Chondrocyte (in vitro differentiated cells): ENCODE data around the gene PANK1. TPM values are rescaled to one million over a fixed set of nuclear protein-coding genes. Genes with fewer than 3 reads are reported as not detected.

Experiments used
- DNase-seq: peaks from one replicate; pipeline ENCODE4 v3.0.0; 2021; ENCODE audit warnings: mixed read lengths, low spot score
- H3K27ac Mint-ChIP-seq: one replicate; pipeline ENCODE4 v1.8.0; 2021; ENCODE audit warnings: mild to moderate bottlenecking, moderate library complexity, mixed read lengths; ENCODE audit not compliant: unreplicated experiment
- H3K27me3 Mint-ChIP-seq: 2 replicates; pipeline ENCODE4 v1.8.0; 2021; ENCODE audit warnings: low read depth, mixed read lengths
- H3K36me3 Mint-ChIP-seq: 2 replicates; pipeline ENCODE4 v1.8.0; 2021; ENCODE audit warnings: low read depth, mixed read lengths
- H3K4me1 Mint-ChIP-seq: 2 replicates; pipeline ENCODE4 v1.8.0; 2021; ENCODE audit warnings: low read depth, mild to moderate bottlenecking, mixed read lengths
- H3K4me3 Mint-ChIP-seq: one replicate; pipeline ENCODE4 v1.8.0; 2021; ENCODE audit warnings: mild to moderate bottlenecking, moderate library complexity, mixed read lengths; ENCODE audit not compliant: unreplicated experiment
- H3K9me3 Mint-ChIP-seq: 2 replicates; pipeline ENCODE4 v1.8.0; 2021; ENCODE audit warnings: low read depth, mixed read lengths
- CTCF ChIP-seq: fragments of 200-600 bp; sonication (generic); IDR thresholded peaks from 2 replicates; pipeline ENCODE4 v1.5.0; 2021; ENCODE audit warnings: antibody characterized with exemption, mild to moderate bottlenecking, moderate library complexity
- long read RNA-seq: library from polyadenylated mRNA; stranded (forward); transcript quantifications from one replicate; pipeline ENCODE4 v2.0.0, GENCODE V29; 2021
- total RNA-seq: library from RNA; stranded (reverse); gene quantifications from 3 replicates; pipeline ENCODE4 v1.2.1, GENCODE V29; 2021

PANK1 gene
- total RNA-seq = 6.3 to 13.9 TPM (median 7.6 TPM) in 3 replicates
- long read RNA-seq, full-length matches to known transcripts = 17 of 20 reads
- long read RNA-seq, partial matches to known transcripts = 2 of 20 reads
- long read RNA-seq, other reads (novel, unspliced or antisense) = 1 of 20 reads

DNA sequence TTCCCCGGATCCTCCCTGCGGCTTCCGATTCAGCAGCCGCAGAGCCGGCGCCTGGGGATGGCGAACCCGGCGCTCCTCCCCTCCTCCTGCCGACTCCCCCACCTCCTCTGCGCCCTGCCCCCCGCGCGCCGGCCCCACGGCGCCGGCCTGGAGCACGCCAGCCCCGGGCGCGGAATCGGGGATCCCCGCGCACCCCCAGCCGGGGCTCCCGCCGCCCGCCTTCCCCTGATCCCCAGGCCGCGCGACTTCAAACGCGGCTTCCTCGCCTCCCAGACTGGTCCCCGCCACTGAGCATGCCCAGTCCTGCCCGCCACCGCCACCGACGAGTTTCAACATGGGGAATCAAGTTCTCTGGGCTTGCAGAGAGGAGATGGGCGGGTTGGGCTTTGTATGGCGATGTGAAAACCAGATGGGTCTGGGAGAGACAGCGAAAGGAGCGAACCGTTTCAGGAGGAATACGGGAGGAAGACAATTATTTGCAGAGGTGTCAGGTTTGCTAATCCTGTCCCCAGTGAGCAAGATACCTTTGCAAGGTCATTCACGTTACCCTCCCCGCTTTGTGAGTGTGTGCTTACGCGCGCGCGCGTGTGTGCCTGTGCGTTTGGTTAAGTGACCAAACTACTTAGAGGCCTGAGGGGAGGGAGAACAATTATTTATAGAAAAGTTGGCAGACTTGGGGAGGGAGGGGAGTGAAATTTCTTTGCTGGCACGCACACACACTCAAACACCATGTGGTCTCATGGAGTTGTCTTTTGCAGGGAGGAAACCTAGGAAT lies at the start of gene PANK1:
Gene PANK1 (minus strand): TSS at position 276 of the 775 bp plus-strand sequence. CDS start 351 bp downstream, outside the sequence.
- peak within 1 kb of the TSS; percentile 100 for H3K27ac Mint-ChIP-seq
- H3K36me3 Mint-ChIP-seq = no peaks in the 10 kb centered on the region
- H3K27me3 Mint-ChIP-seq = no peaks in the 10 kb centered on the region
- TF ChIP-seq CTCF = no peak
- H3K4me3 Mint-ChIP-seq = no peak within 1 kb of the TSS
- no peaks in the 10 kb centered on the region for H3K9me3 Mint-ChIP-seq
- H3K4me1 Mint-ChIP-seq = peaks cover 26% of the 10 kb centered on the region
- peak; percentile 95 for DNase-seq

- no peak overlapping the region for H3K27ac Mint-ChIP-seq
- peaks cover 16% of the 10 kb centered on the region for H3K4me1 Mint-ChIP-seq
- H3K27me3 Mint-ChIP-seq = no peaks in the 10 kb centered on the region
Observed at GRCh38 chr10:89693176-89693575, 48.1 kb upstream of the PANK1 start.

DNA sequence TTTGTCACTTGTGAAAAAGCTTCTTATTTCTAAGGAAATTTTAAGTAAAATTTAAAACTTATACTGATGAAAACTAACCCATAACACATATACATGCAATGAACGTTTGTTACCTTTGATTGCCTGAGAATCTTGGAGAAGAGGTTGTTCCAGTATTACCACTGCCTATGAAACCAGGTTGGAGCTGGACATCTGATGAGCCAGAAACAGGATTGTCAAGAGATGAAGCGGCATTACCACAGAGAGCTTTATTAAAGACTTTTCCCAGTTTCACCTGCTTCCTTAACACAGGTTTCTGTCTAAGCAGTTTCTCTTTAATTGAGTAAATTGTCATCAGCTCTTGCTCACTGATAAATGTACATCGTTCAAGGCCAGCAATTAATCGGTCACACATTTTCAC lies 47.4 kb upstream of the PANK1 start:
- no peak for DNase-seq
- no peak for TF ChIP-seq CTCF
- no peak overlapping the region for H3K4me3 Mint-ChIP-seq
- H3K4me1 Mint-ChIP-seq = peaks cover 16% of the 10 kb centered on the region
- no peak overlapping the region for H3K27ac Mint-ChIP-seq
- peaks cover 2% of the 10 kb centered on the region for H3K36me3 Mint-ChIP-seq
- H3K27me3 Mint-ChIP-seq = no peaks in the 10 kb centered on the region
- H3K9me3 Mint-ChIP-seq = peaks cover 2% of the 10 kb centered on the region

More at GRCh38 chr10:89693176-89693575, 48.1 kb upstream of the PANK1 start:
- Mint-ChIP-seq H3K36me3 (peaks cover 2% of the 10 kb centered on the region), H3K4me3 (no peak overlapping the region), H3K9me3 (peaks cover 2% of the 10 kb centered on the region)
- no peak for TF ChIP-seq CTCF
- DNase-seq = no peak

DNA sequence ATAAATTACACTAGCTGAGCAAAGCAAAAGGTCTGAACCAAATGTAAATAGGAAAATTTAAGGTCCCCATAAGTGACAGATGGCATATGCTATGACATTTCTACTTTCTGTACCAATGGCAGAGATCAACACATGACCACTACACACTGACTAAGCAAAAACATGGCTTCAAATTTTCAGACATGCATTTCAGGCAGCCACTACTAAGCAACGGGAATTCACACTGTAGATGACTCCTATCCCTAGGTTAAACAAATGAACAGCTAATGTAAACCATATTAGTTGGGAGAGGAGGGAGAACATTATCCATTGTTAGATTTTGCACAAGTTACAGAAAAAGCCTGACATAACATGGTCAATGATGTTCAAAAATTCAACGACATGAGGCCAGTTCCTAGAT lies 45.0 kb upstream of the PANK1 start:
- DNase-seq = no peak
- no peak for TF ChIP-seq CTCF
- Mint-ChIP-seq H3K27me3 (no peaks in the 10 kb centered on the region), H3K27ac (no peak overlapping the region), H3K36me3 (no peaks in the 10 kb centered on the region), H3K4me1 (peaks cover 13% of the 10 kb centered on the region), H3K9me3 (peaks cover 2% of the 10 kb centered on the region), H3K4me3 (no peak overlapping the region)

GRCh38 chr10:89685936-89686335 lies 40.9 kb upstream of the PANK1 start:
- TF ChIP-seq CTCF = no peak
- no peaks in the 10 kb centered on the region for H3K9me3 Mint-ChIP-seq

More at GRCh38 chr10:89685936-89686335, 40.9 kb upstream of the PANK1 start:
- DNase-seq = no peak
- Mint-ChIP-seq H3K27ac (no peak overlapping the region), H3K4me1 (no peaks in the 10 kb centered on the region), H3K27me3 (no peaks in the 10 kb centered on the region), H3K36me3 (no peaks in the 10 kb centered on the region), H3K4me3 (no peak overlapping the region)
